Activated B cell treated with CpG ODN at 0.5 μM for 24 hours (primary cell): Measurements from ENCODE around the gene RPS15. TPM values are rescaled to one million over a fixed set of nuclear protein-coding genes. Genes with fewer than 3 reads are reported as not detected.

Experiments
- ATAC-seq: fragments of 200-7000 bp; cut with Tn5 transposase; one replicate; pipeline ENCODE4 v1.10.0; 2021; ENCODE audit warnings: low read depth, mild to moderate bottlenecking, moderate library complexity
- CTCF ChIA-PET: fragments of 350-600 bp; sonication (Branson Sonifier 250); formaldehyde crosslinking; loops from one replicate; lab custom pipeline; 2021; ENCODE audit warnings: antibody characterized with exemption; lab: Charles Lee
- POLR2A ChIA-PET: fragments of 350-600 bp; sonication (Branson Sonifier 250); formaldehyde crosslinking; loops from one replicate; lab custom pipeline; 2021; ENCODE audit warnings: antibody characterized with exemption; lab: Charles Lee
- DNase-seq: peaks from one replicate; pipeline ENCODE4 v3.0.0; 2022
- H3K27ac Mint-ChIP-seq: one replicate; pipeline ENCODE4 v1.8.0; 2020; ENCODE audit warnings: mixed read lengths
- H3K27me3 Mint-ChIP-seq: one replicate; pipeline ENCODE4 v1.8.0; 2021; ENCODE audit warnings: mixed read lengths
- H3K36me3 Mint-ChIP-seq: one replicate; pipeline ENCODE4 v1.8.0; 2021; ENCODE audit warnings: low read depth, mixed read lengths
- H3K4me1 Mint-ChIP-seq: one replicate; pipeline ENCODE4 v1.8.0; 2021; ENCODE audit warnings: mixed read lengths
- H3K4me3 Mint-ChIP-seq: one replicate; pipeline ENCODE4 v1.8.0; 2020; ENCODE audit warnings: mild to moderate bottlenecking, mixed read lengths
- H3K9me3 Mint-ChIP-seq: one replicate; pipeline ENCODE4 v1.8.0; 2020; ENCODE audit warnings: mixed read lengths
- CTCF ChIP-seq: fragments of 200-600 bp; IDR thresholded peaks from one replicate; pipeline ENCODE4 v1.8.0; 2022; ENCODE audit warnings: antibody characterized with exemption, mild to moderate bottlenecking
- intact Hi-C: fragments of 100-400 bp; cut with micrococcal nuclease; formaldehyde crosslinking; loops from one replicate; pipeline ENCODE4 v1.15.1; 2024
- total RNA-seq: library from RNA; stranded (reverse); gene quantifications from 2 replicates; pipeline ENCODE4 v1.2.3, GENCODE V29; 2022

The RPS15 gene
- total RNA-seq, 1 donor from 2014 or later, result 1,788 TPM

DNA sequence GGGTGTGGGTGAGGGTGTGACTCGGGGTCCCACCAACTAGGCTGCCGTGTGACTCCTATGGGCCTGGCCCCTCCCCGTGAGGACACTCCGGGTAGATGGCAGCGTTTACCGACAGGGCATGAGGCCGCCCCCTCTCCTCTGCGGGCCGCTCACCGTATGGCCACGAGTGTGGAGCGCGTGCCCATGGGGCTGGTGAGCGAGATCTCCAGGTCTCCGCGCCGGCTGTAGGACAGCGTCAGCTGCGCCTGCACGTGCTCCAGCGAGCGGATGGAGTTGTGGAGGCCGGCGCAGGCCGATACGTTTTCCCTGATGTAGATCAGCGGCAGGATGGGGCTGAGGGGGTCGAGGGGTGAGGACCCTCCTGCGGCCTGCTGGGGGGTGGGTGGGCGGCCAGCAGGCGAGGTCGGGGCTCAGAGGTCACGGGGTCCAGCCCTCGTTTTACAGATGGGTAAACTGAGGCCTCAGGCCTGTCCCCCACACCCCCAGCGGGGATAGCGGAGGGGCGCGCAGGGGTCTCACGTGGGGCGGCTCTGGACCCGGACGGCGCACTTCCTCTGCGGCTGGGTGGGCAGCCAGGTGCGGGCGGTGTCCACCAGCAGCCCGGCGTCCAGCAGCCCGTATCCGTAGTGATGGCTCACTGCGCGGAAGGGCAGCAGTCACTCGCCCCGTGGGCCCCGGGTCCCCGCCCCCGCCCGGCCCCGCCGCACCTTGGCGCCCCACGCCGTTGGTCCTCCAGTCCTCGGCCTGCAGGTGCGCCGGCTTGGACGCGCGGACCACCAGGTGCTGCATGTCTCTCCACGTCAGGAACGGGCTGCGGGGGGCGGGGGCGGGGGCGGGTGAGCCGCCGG is 45.2 kb downstream of the RPS15 start:
- H3K27ac Mint-ChIP-seq, result no peak overlapping the region
- ATAC-seq (no peak), DNase-seq (no peak)
- no peak overlapping the region for H3K4me3 Mint-ChIP-seq
- no peaks in the 10 kb centered on the region for H3K9me3 Mint-ChIP-seq
- peaks cover 7% of the 10 kb centered on the region for H3K4me1 Mint-ChIP-seq
- no peaks in the 10 kb centered on the region for H3K27me3 Mint-ChIP-seq
- intact Hi-C loops, result no loop called here
- peaks cover 4% of the 10 kb centered on the region for H3K36me3 Mint-ChIP-seq
- CTCF ChIA-PET, result no interaction called here
- no peak for TF ChIP-seq CTCF
- POLR2A ChIA-PET, result no interaction called here

GRCh38 chr19:1483979-1484428 is 45.8 kb downstream of the RPS15 start:
- POLR2A ChIA-PET, result no interaction called here
- H3K36me3 Mint-ChIP-seq, result peaks cover 3% of the 10 kb centered on the region
- no peak for DNase-seq
- H3K4me1 Mint-ChIP-seq, result peaks cover 5% of the 10 kb centered on the region
- intact Hi-C loops, result no loop called here
- no peaks in the 10 kb centered on the region for H3K9me3 Mint-ChIP-seq
- CTCF ChIA-PET, result no interaction called here
- H3K27me3 Mint-ChIP-seq, result no peaks in the 10 kb centered on the region
- no peak overlapping the region for H3K27ac Mint-ChIP-seq
- no peak for TF ChIP-seq CTCF
- H3K4me3 Mint-ChIP-seq, result no peak overlapping the region
- ATAC-seq, result no peak

DNA sequence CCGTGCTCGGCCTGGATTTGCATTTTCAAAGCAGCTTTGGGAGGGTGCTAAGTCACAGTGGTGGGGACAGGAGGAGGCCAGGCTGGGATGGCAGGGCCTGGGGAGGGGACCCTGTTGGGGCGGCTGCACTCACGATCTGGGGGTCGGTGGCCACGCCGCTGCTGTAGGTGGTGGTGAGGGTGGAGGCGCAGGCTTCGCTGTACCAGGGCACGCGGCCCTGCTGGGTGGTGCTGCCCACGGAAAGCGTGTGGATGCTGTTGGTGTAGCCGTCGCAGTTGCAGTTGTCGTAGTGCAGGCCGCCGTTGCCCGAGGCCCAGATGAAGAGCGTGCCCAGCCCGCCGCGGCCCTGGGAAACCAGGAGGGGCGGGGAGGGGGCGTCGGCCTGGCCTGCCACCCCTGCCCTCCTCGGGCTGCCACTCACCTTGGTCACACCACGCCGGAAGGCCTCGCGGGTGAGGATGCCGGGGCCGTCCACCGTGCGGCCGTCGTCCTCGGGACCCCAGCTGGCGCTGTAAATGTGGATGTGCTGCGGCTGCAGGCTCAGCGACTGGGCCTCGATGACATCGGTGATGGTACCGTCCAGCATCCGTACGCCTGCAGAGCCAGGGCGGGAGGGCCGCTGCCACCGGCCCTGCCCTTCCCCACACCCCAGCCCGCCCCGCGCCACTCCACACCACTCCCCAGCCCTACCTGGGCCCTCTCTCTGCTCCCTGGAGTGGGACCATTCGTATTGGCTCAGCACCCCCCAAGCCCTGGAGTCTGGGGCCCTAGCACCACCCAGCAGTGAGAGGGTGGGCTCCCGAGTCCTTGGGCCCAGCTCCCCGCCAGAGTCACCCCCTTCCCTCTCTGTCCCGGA is 48.8 kb downstream of the RPS15 start:
- TF ChIP-seq CTCF, result no peak
- ATAC-seq, result no peak
- POLR2A ChIA-PET, result no interaction called here
- Mint-ChIP-seq H3K27ac (no peak overlapping the region), H3K4me3 (no peak overlapping the region), H3K4me1 (peaks cover 11% of the 10 kb centered on the region), H3K27me3 (peaks cover 5% of the 10 kb centered on the region), H3K9me3 (no peaks in the 10 kb centered on the region), H3K36me3 (no peaks in the 10 kb centered on the region)
- no peak for DNase-seq
- intact Hi-C loops, result no loop called here
- CTCF ChIA-PET, result no interaction called here

DNA sequence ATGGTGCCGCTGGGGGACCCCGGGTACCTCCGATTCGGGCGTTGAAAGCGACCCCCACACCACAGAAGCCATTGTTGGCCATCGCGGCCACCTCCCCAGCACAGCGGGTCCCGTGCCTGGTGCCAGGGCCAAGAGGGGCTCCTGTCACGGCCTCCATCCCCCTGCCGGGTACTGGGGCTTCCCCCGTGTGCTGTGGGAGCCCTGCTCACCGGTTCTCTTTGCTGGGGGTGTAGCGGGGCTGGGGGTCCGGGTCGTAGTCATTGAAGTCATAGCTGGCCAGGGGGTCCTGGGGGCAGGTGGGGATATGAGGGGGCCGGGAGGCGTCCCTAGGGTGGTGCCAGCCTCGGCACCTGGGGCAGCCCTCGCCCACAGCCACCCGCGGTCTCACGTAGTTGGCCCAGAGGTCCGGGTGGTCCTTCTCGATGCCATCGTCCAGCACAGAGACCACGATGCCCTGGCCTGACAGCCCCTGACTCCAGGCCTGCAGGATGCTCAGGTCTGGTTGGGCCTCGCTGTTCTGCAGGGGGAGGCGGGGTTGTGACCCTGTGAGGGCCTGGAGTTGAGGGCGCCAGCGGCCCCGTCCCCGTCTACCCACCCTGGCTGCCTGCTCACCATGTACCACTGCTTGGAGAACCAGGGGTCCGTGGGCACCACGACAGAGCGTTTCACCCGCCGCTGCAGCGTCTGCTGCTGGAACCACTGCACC is 49.5 kb downstream of the RPS15 start:
- Mint-ChIP-seq H3K9me3 (no peaks in the 10 kb centered on the region), H3K4me3 (no peak overlapping the region), H3K27me3 (peaks cover 5% of the 10 kb centered on the region), H3K36me3 (no peaks in the 10 kb centered on the region), H3K27ac (no peak overlapping the region), H3K4me1 (peaks cover 12% of the 10 kb centered on the region)
- no peak for TF ChIP-seq CTCF
- intact Hi-C loops, result no loop called here
- CTCF ChIA-PET, result no interaction called here
- POLR2A ChIA-PET, result no interaction called here
- no peak for ATAC-seq
- DNase-seq, result no peak

GRCh38 chr19:1488282-1488601 is 50.0 kb downstream of the RPS15 start:
- DNase-seq, result no peak
- ATAC-seq, result no peak
- Mint-ChIP-seq H3K4me3 (no peak overlapping the region), H3K9me3 (no peaks in the 10 kb centered on the region), H3K4me1 (peaks cover 12% of the 10 kb centered on the region), H3K27ac (no peak overlapping the region), H3K36me3 (no peaks in the 10 kb centered on the region), H3K27me3 (peaks cover 5% of the 10 kb centered on the region)
- ChIA-PET CTCF (no interaction called here), POLR2A (no interaction called here)
- intact Hi-C loops, result no loop called here
- TF ChIP-seq CTCF, result no peak
